Measurements from ENCODE around the gene RAB3GAP2. TPM values are rescaled to one million over a fixed set of nuclear protein-coding genes. Genes with fewer than 3 reads are reported as not detected.

The RAB3GAP2 gene, protein sequence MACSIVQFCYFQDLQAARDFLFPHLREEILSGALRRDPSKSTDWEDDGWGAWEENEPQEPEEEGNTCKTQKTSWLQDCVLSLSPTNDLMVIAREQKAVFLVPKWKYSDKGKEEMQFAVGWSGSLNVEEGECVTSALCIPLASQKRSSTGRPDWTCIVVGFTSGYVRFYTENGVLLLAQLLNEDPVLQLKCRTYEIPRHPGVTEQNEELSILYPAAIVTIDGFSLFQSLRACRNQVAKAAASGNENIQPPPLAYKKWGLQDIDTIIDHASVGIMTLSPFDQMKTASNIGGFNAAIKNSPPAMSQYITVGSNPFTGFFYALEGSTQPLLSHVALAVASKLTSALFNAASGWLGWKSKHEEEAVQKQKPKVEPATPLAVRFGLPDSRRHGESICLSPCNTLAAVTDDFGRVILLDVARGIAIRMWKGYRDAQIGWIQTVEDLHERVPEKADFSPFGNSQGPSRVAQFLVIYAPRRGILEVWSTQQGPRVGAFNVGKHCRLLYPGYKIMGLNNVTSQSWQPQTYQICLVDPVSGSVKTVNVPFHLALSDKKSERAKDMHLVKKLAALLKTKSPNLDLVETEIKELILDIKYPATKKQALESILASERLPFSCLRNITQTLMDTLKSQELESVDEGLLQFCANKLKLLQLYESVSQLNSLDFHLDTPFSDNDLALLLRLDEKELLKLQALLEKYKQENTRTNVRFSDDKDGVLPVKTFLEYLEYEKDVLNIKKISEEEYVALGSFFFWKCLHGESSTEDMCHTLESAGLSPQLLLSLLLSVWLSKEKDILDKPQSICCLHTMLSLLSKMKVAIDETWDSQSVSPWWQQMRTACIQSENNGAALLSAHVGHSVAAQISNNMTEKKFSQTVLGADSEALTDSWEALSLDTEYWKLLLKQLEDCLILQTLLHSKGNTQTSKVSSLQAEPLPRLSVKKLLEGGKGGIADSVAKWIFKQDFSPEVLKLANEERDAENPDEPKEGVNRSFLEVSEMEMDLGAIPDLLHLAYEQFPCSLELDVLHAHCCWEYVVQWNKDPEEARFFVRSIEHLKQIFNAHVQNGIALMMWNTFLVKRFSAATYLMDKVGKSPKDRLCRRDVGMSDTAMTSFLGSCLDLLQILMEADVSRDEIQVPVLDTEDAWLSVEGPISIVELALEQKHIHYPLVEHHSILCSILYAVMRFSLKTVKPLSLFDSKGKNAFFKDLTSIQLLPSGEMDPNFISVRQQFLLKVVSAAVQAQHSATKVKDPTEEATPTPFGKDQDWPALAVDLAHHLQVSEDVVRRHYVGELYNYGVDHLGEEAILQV (N-terminal part only)
- 44.0 and 51.1 TPM in 2 replicates for total RNA-seq

GRCh38 chr1:220272047-220272840 is at the start of gene RAB3GAP2:
RAB3GAP2 (minus strand) TSS chr1:220272453; CDS start chr1:220272337, 116 bp downstream.

Small RNAs within 50 kb of the gene (small RNA-seq; reads per million reads assigned to genes)
- gene MIR194-1 (ENCODE audit: low replicate concordance) (0.29 reads per million), gene MIR215 (ENCODE audit: low replicate concordance) (2.1 reads per million, percentile 69 among the genes with 10 or more reads in this experiment), gene MIR664A (ENCODE audit: low replicate concordance) (not detected), gene SNORA36B (ENCODE audit: low replicate concordance) (3.5 reads per million, percentile 82 among the genes with 10 or more reads in this experiment)

Other genes starting within 250 kb of the RAB3GAP2 start
- gene EPRS1, start 225.9 kb downstream of the RAB3GAP2 start, total RNA-seq, result 164 and 176 TPM in 2 replicates
- gene BPNT1, start 182.7 kb downstream of the RAB3GAP2 start, total RNA-seq, result 19.5 and 31.5 TPM in 2 replicates
- gene IARS2, start 178.3 kb downstream of the RAB3GAP2 start, total RNA-seq, result 62.4 and 76.9 TPM in 2 replicates